ENCODE measurements around the gene POLR3K. TPM values are rescaled to one million over a fixed set of nuclear protein-coding genes. Genes with fewer than 3 reads are reported as not detected.

The POLR3K gene
- polyA plus RNA-seq, 1 of the 3 experiments (the other 2 are of a cell fraction): 54.5 TPM

GRCh38 chr16:42691-43090, 10.7 kb downstream of the POLR3K start:
- no peak overlapping the region for H2AFZ ChIP-seq (ENCODE audit: low read depth)
- no peak overlapping the region for H3K27ac ChIP-seq (ENCODE audit: low read depth in 2 of 2, low read length in 1 of 2)
- POLR2A ChIA-PET: no interaction called here
- no peak overlapping the region for H3K9ac ChIP-seq
- no peaks in the 10 kb centered on the region for H3K27me3 ChIP-seq (ENCODE audit: insufficient read depth)
- TF ChIP-seq TAF1 (IDR thresholded peaks at IDR 0.05; ENCODE audit: borderline replicate concordance, low read depth, low read length) (no peak), RAD21 (IDR thresholded peaks at IDR 0.05; ENCODE audit: low read length) (no peak), ELF1 (IDR thresholded peaks at IDR 0.05) (no peak), EP300 (IDR thresholded peaks at IDR 0.05; ENCODE audit: borderline replicate concordance in 1 of 2, low read depth in 1 of 2, low read length in 1 of 2) (no peak)
- H3K79me2 ChIP-seq (ENCODE audit: insufficient read depth): no peaks in the 10 kb centered on the region
- WGBS (ENCODE audit: low lambda C conversion rate): 98% methylated on average over 4 of the region's 4 CpGs
- peaks cover 8 to 25% of the 10 kb centered on the region in 2 experiments for H3K36me3 ChIP-seq (replicated peaks in 1 of 2; ENCODE audit: control insufficient read depth in 1 of 2, insufficient read depth in 2 of 2, low read length in 1 of 2)
- no peak overlapping the region for H3K4me2 ChIP-seq
- H3K4me3 ChIP-seq (ENCODE audit: low read depth in 2 of 2, low read length in 1 of 2): no peak overlapping the region
- no peaks in the 10 kb centered on the region for H3K4me1 ChIP-seq (ENCODE audit: control insufficient read depth in 1 of 2, insufficient read depth in 2 of 2, low read depth in 1 of 2, low read length in 1 of 2)
- H3F3A ChIP-seq (replicated peaks; ENCODE audit: insufficient read depth): peaks cover 4% of the 10 kb centered on the region
- CTCF ChIA-PET: interaction anchor here (1.3 to 1.5 kb wide), 3 partner anchors 11 to 64 kb away, joined by 4 to 6 read pairs (median 4); partner anchors contain the start of genes POLR3K and SNRNP25
- H4K20me1 ChIP-seq (ENCODE audit: insufficient read depth): no peaks in the 10 kb centered on the region
- DNase-seq: no peak
- H3K9me3 ChIP-seq: no peaks in the 10 kb centered on the region
- no peaks in the 10 kb centered on the region for H3K9me2 ChIP-seq

GRCh38 chr16:42069-42457, 11.3 kb downstream of the POLR3K start:
- no peaks in the 10 kb centered on the region for H3K79me2 ChIP-seq (ENCODE audit: insufficient read depth)
- no peak overlapping the region for H2AFZ ChIP-seq (ENCODE audit: low read depth)
- H3K9ac ChIP-seq: no peak overlapping the region
- no peaks in the 10 kb centered on the region for H3K27me3 ChIP-seq (ENCODE audit: insufficient read depth)
- H3F3A ChIP-seq (replicated peaks; ENCODE audit: insufficient read depth): peaks cover 1% of the 10 kb centered on the region
- DNase-seq: no peak
- WGBS (ENCODE audit: low lambda C conversion rate): 90% methylated on average over 11 of the region's 11 CpGs
- H3K36me3 ChIP-seq (replicated peaks in 1 of 2; ENCODE audit: control insufficient read depth in 1 of 2, insufficient read depth in 2 of 2, low read length in 1 of 2): peaks cover 4 to 22% of the 10 kb centered on the region in 2 experiments
- ChIA-PET CTCF (interaction anchor here (1.5 kb wide), 2 partner anchors 23 to 55 kb away, joined by 5 to 6 read pairs; no protein-coding TSS in a partner anchor), POLR2A (no interaction called here)
- no peaks in the 10 kb centered on the region for H3K9me2 ChIP-seq
- no peaks in the 10 kb centered on the region for H3K9me3 ChIP-seq
- no peaks in the 10 kb centered on the region for H3K4me1 ChIP-seq (ENCODE audit: control insufficient read depth in 1 of 2, insufficient read depth in 2 of 2, low read depth in 1 of 2, low read length in 1 of 2)
- no peak overlapping the region for H3K27ac ChIP-seq (ENCODE audit: low read depth in 2 of 2, low read length in 1 of 2)
- H3K4me3 ChIP-seq (ENCODE audit: low read depth in 2 of 2, low read length in 1 of 2): no peak overlapping the region
- no peak overlapping the region for H3K4me2 ChIP-seq
- H4K20me1 ChIP-seq (ENCODE audit: insufficient read depth): no peaks in the 10 kb centered on the region
- TF ChIP-seq EP300 (IDR thresholded peaks at IDR 0.05; ENCODE audit: borderline replicate concordance in 1 of 2, low read depth in 1 of 2, low read length in 1 of 2): no peak
- no peak for TF ChIP-seq MXI1 (IDR thresholded peaks at IDR 0.05; ENCODE audit: low read depth, low read length)
- TF ChIP-seq FOXJ3 (CRISPR knock-in tag; IDR thresholded peaks at IDR 0.05): no peak
- TF ChIP-seq ZBTB33 (IDR thresholded peaks at IDR 0.05; ENCODE audit: borderline replicate concordance, low read depth): no peak
- TF ChIP-seq NFIC (IDR thresholded peaks at IDR 0.05; ENCODE audit: borderline replicate concordance): no peak
- no peak for TF ChIP-seq GABPA (IDR thresholded peaks at IDR 0.05; ENCODE audit: low read depth)
- no peak for TF ChIP-seq RCOR1 (IDR thresholded peaks at IDR 0.05; ENCODE audit: low read length)
- no peak for TF ChIP-seq RAD21 (IDR thresholded peaks at IDR 0.05; ENCODE audit: low read length)
- TF ChIP-seq REST (IDR thresholded peaks at IDR 0.05; ENCODE audit: low read depth, low read length): no peak
- no peak for TF ChIP-seq NRF1 (IDR thresholded peaks at IDR 0.05; ENCODE audit: low read depth, low read length)
- TF ChIP-seq RFX5 (IDR thresholded peaks at IDR 0.05; ENCODE audit: low read length): no peak
- no peak for TF ChIP-seq FOSL2 (IDR thresholded peaks at IDR 0.05; ENCODE audit: borderline replicate concordance, low read depth)
- no peak for TF ChIP-seq TEAD4 (IDR thresholded peaks at IDR 0.05; ENCODE audit: borderline replicate concordance, insufficient read depth)
